ENCODE measurements around the gene PLD1. TPM values are rescaled to one million over a fixed set of nuclear protein-coding genes. Genes with fewer than 3 reads are reported as not detected.

PLD1 gene
- total and polyA plus RNA-seq, 2 of the 8 experiments (the other 6 are each of a cell fraction or from before 2014, with no cell fraction given): 1.2 to 2.6 TPM

DNA sequence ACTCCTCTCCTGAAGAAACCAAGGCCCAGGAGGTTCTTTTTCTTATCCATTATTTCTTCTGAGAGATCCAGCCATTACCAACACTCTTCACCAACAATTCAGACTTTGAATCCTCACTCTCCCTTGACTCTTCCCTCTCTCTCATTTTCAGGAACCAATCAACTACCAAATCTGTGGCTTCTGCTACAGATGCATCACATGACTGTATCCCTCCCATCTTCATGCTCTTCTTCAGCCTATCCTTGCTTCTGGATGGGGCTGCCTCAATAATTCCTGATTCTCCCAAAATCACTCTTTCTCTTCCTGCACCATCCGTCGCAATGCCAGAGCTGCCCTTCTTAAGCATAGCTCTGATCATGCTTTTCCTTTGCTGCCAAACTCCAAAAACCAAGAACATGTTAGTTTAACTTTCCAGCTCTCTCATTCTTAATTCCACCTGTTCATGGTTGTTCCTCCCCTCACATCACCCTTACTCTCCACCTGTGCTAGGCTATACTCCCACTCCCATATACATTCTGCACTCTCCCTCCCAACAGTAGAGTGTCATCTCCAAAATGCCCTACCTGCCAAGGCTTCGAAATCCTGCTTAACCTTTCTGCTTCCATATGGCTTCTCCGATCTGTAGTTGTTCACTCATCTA is 13.5 kb downstream of the PLD1 start (continued):
- TF ChIP-seq JUND (IDR thresholded peaks at IDR 0.05; ENCODE audit: low read length) (no peak), TAF7 (optimal IDR thresholded peaks at IDR 0.05; ENCODE audit: borderline replicate concordance, low read depth, low read length) (no peak), CBX8 (IDR thresholded peaks at IDR 0.05; ENCODE audit: borderline replicate concordance, low read depth, low read length) (no peak), SAP30 (IDR thresholded peaks at IDR 0.05; ENCODE audit: insufficient read depth, insufficient replicate concordance, low read length) (no peak)

Measured in H1 (cell line).